Measurements from ENCODE around the gene ZNF331.
A peak's percentile ranks its signal among the peaks of the same experiment; 100 is the strongest.

Gene ZNF331

DNA sequence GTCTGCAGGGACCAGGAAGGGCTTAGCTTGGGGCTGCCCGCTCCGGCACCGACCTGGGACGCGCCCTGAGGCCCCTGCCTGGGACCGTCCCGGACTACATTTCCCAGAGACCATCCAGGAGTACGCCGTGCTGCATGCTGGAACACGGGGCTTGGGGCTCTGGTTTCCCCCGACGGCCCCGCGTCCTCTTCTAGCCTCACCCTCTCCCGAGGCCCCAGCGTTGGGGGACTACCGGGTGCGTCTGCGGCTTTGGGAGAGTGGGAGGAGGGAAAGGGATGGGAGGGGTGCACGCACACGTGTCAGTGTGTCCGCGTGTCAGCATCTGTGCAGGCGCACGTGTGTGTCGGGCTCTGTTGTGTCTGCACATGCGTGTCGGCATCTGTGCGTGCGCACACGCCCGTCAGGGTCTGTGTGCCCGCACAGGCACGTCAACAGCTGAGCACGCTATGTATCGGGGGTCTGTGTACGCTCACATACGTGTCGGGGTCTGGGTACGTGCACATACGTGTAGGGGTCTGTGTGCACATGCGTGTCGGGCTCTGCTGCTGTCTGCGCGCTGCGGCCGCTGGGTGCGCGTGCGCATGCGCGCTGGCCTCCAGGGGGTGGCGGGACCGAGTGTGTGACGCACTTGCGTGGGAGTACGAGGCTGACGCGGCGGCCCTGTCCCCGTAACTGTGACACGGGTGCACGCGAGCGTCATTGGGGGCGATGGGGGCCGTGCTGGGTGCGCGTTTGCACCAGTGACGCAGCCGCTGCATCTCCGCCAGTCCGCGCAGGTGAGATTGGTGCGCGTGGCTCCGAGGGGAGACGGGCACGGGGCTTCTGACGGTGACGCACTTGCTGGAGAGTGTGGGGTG lies at the start of gene ZNF331:
TSS of gene ZNF331 (plus strand) at position 625 of the 857 bp plus-strand sequence. CDS start 31,232 bp downstream, outside the sequence.
- TF ChIP-seq CREB1 (IDR thresholded peaks at IDR 0.05; ENCODE audit: low read depth): peak; percentile 67; the same call in 1 of the 2 replicates
- TF ChIP-seq, protein P1, sequence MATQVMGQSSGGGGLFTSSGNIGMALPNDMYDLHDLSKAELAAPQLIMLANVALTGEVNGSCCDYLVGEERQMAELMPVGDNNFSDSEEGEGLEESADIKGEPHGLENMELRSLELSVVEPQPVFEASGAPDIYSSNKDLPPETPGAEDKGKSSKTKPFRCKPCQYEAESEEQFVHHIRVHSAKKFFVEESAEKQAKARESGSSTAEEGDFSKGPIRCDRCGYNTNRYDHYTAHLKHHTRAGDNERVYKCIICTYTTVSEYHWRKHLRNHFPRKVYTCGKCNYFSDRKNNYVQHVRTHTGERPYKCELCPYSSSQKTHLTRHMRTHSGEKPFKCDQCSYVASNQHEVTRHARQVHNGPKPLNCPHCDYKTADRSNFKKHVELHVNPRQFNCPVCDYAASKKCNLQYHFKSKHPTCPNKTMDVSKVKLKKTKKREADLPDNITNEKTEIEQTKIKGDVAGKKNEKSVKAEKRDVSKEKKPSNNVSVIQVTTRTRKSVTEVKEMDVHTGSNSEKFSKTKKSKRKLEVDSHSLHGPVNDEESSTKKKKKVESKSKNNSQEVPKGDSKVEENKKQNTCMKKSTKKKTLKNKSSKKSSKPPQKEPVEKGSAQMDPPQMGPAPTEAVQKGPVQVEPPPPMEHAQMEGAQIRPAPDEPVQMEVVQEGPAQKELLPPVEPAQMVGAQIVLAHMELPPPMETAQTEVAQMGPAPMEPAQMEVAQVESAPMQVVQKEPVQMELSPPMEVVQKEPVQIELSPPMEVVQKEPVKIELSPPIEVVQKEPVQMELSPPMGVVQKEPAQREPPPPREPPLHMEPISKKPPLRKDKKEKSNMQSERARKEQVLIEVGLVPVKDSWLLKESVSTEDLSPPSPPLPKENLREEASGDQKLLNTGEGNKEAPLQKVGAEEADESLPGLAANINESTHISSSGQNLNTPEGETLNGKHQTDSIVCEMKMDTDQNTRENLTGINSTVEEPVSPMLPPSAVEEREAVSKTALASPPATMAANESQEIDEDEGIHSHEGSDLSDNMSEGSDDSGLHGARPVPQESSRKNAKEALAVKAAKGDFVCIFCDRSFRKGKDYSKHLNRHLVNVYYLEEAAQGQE (IDR thresholded peaks at IDR 0.05; ENCODE audit: low read depth): no peak
- no peak for TF ChIP-seq ZBTB7A (IDR thresholded peaks at IDR 0.05; ENCODE audit: low read depth)
- TF ChIP-seq, protein P2, sequence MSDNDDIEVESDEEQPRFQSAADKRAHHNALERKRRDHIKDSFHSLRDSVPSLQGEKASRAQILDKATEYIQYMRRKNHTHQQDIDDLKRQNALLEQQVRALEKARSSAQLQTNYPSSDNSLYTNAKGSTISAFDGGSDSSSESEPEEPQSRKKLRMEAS (IDR thresholded peaks at IDR 0.05): peak; percentile 95
- TF ChIP-seq NFIC (IDR thresholded peaks at IDR 0.05): no peak
- TF ChIP-seq EGR1 (IDR thresholded peaks at IDR 0.05): peak; percentile 96
- no peak for TF ChIP-seq TEAD4 (IDR thresholded peaks at IDR 0.05)
- TF ChIP-seq TCF12 (IDR thresholded peaks at IDR 0.05; ENCODE audit: low read depth): peak; percentile 14; the same call in 1 of the 2 replicates
- TF ChIP-seq, protein P3, sequence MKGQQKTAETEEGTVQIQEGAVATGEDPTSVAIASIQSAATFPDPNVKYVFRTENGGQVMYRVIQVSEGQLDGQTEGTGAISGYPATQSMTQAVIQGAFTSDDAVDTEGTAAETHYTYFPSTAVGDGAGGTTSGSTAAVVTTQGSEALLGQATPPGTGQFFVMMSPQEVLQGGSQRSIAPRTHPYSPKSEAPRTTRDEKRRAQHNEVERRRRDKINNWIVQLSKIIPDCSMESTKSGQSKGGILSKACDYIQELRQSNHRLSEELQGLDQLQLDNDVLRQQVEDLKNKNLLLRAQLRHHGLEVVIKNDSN (IDR thresholded peaks at IDR 0.05): no peak
- no peak for TF ChIP-seq FOXM1 (IDR thresholded peaks at IDR 0.05; ENCODE audit: borderline replicate concordance, low read depth)
- no peak for TF ChIP-seq EP300 (IDR thresholded peaks at IDR 0.05; ENCODE audit: borderline replicate concordance)
- TF ChIP-seq YY1 (IDR thresholded peaks at IDR 0.05; ENCODE audit: low read depth): no peak
- TF ChIP-seq TAF1 (IDR thresholded peaks at IDR 0.05; ENCODE audit: low read depth): peak; percentile 39; the same call in 1 of the 2 replicates
- TF ChIP-seq RAD21 (IDR thresholded peaks at IDR 0.05; ENCODE audit: low read depth): no peak
- no peak for TF ChIP-seq CEBPB (IDR thresholded peaks at IDR 0.05)

DNA sequence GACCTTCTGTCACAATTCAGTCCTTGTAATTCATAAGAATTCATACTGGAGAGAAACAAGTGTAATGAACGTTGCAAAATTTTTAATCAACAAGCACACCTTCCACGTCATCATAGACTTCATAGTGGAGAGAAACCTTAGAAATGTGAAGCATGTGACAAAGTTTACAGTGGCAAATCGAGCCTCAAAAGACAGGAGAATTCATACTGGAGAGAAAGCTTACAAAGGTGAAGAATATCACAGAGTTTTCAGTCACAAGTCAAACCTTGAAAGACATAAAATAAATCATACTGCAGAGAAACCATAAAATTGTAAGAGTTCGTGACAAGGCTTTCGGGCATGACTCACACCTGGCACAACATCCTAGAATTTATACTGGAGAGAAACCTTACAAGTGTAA lies 45.8 kb upstream of the ZNF331 start:
- TF ChIP-seq TCF12 (IDR thresholded peaks at IDR 0.05; ENCODE audit: low read depth): no peak
- TF ChIP-seq, protein P2 (IDR thresholded peaks at IDR 0.05): no peak
- no peak for TF ChIP-seq ZBTB7A (IDR thresholded peaks at IDR 0.05; ENCODE audit: low read depth)
- no peak for TF ChIP-seq TEAD4 (IDR thresholded peaks at IDR 0.05)
- no peak for TF ChIP-seq TAF1 (IDR thresholded peaks at IDR 0.05; ENCODE audit: low read depth)
- TF ChIP-seq RAD21 (IDR thresholded peaks at IDR 0.05; ENCODE audit: low read depth): no peak
- TF ChIP-seq, protein P1 (IDR thresholded peaks at IDR 0.05; ENCODE audit: low read depth): no peak
- no peak for TF ChIP-seq FOXM1 (IDR thresholded peaks at IDR 0.05; ENCODE audit: borderline replicate concordance, low read depth)
- TF ChIP-seq, protein P3 (IDR thresholded peaks at IDR 0.05): no peak
- no peak for TF ChIP-seq EGR1 (IDR thresholded peaks at IDR 0.05)
- no peak for TF ChIP-seq YY1 (IDR thresholded peaks at IDR 0.05; ENCODE audit: low read depth)
- no peak for TF ChIP-seq NFIC (IDR thresholded peaks at IDR 0.05)
- TF ChIP-seq EP300 (IDR thresholded peaks at IDR 0.05; ENCODE audit: borderline replicate concordance): no peak

DNA sequence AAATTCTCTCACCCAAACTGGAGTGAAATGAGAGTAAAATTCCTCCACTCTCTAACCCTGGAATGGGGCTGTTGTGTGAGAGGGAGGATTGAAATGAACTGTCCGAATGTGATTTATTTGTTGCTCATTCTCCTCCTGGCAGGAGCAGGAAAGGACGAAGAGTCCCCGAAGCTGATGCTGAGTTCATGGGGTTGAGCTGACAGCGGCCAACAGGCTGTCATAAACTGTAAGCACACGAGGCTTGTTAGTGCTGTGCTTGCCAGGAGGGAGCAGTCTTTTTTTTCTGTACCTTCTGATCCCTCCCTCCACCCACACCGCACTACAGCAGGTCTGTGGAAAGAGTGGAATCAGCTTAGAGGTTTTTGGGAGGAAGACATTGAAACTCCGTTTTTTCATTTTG lies 33.1 kb upstream of the ZNF331 start:
- TF ChIP-seq ZBTB7A (IDR thresholded peaks at IDR 0.05; ENCODE audit: low read depth): no peak
- no peak for TF ChIP-seq NFIC (IDR thresholded peaks at IDR 0.05)
- TF ChIP-seq, protein P3 (IDR thresholded peaks at IDR 0.05): no peak
- TF ChIP-seq TEAD4 (IDR thresholded peaks at IDR 0.05): no peak
- no peak for TF ChIP-seq CREB1 (IDR thresholded peaks at IDR 0.05; ENCODE audit: low read depth)
- no peak for TF ChIP-seq TAF1 (IDR thresholded peaks at IDR 0.05; ENCODE audit: low read depth)
- TF ChIP-seq FOXM1 (IDR thresholded peaks at IDR 0.05; ENCODE audit: borderline replicate concordance, low read depth): no peak
- TF ChIP-seq, protein P1 (IDR thresholded peaks at IDR 0.05; ENCODE audit: low read depth): no peak
- TF ChIP-seq RAD21 (IDR thresholded peaks at IDR 0.05; ENCODE audit: low read depth): no peak
- no peak for TF ChIP-seq EP300 (IDR thresholded peaks at IDR 0.05; ENCODE audit: borderline replicate concordance)
- no peak for TF ChIP-seq YY1 (IDR thresholded peaks at IDR 0.05; ENCODE audit: low read depth)
- no peak for TF ChIP-seq TCF12 (IDR thresholded peaks at IDR 0.05; ENCODE audit: low read depth)
- no peak for TF ChIP-seq CEBPB (IDR thresholded peaks at IDR 0.05)
- no peak for TF ChIP-seq EGR1 (IDR thresholded peaks at IDR 0.05)
- TF ChIP-seq, protein P2 (IDR thresholded peaks at IDR 0.05): no peak
